Endothelial cell of umbilical vein (primary cell): ENCODE results near the gene INTS1. TPM values are rescaled to one million over a fixed set of nuclear protein-coding genes. Genes with fewer than 3 reads are reported as not detected.

Experiments used
- BruUV-seq: library from RNA; stranded (reverse); fragments of 400-500 nt; replicated peaks from 2 replicates; lab custom pipeline; 2021; lab: Mats Ljungman, UMichigan
- CTCF ChIA-PET: fragments of 300-600, 350-600 bp; sonication (Branson Sonifier 250); formaldehyde crosslinking; loops from one replicate; lab custom pipeline; 2021; ENCODE audit warnings: antibody characterized with exemption, inconsistent platforms; lab: Charles Lee
- POLR2A ChIA-PET: fragments of 300-600, 350-600 bp; sonication (Branson Sonifier 250); formaldehyde crosslinking; loops from one replicate; lab custom pipeline; 2021; ENCODE audit warnings: antibody characterized with exemption, inconsistent platforms; lab: Charles Lee
- DNase-seq: peaks from one replicate; pipeline ENCODE4 v3.0.0-alpha.2; 2011; ENCODE audit warnings: low read depth, low spot score
- FAIRE-seq: peaks from 2 replicates; lab custom pipeline; 2011; peaks lifted over from hg19 to GRCh38; lab: Jason Lieb, UNC
- H2AFZ ChIP-seq: 2 replicates; pipeline ENCODE4 v1.6.0; 2012; ENCODE audit warnings: low read depth, low read length, control low read depth, inconsistent platforms
- H3K27ac ChIP-seq: 2 replicates; pipeline ENCODE4 v1.5.1; 2011; ENCODE audit warnings: low read depth, mild to moderate bottlenecking, control low read depth, low read length, moderate library complexity; ENCODE audit not compliant: insufficient read depth
- H3K27me3 ChIP-seq, 2 experiments: 2 replicates each; pipeline versions ENCODE4 v1.6.0 to v1.6.1; 2011; ENCODE audit warnings: low read length in 2 of 2, mixed read lengths in 1 of 2; ENCODE audit not compliant: control insufficient read depth in 2 of 2, insufficient read depth in 2 of 2
- H3K36me3 ChIP-seq, 2 experiments: 2 replicates in 1 of 2; 3 replicates in 1 of 2; pipeline ENCODE4 v1.5.1; 2011; ENCODE audit warnings: low read length in 2 of 2, mild to moderate bottlenecking in 1 of 2, moderate library complexity in 1 of 2; ENCODE audit not compliant: control insufficient read depth in 2 of 2, insufficient read depth in 2 of 2; ENCODE audit errors: extremely low read depth in 1 of 2
- H3K4me1 ChIP-seq: 3 replicates; pipeline ENCODE4 v1.5.1; 2011; ENCODE audit warnings: mild to moderate bottlenecking, low read length; ENCODE audit not compliant: control insufficient read depth, insufficient read depth; ENCODE audit errors: extremely low read depth
- H3K4me2 ChIP-seq: 2 replicates; pipeline ENCODE4 v1.6.1; 2011; ENCODE audit warnings: low read length, control low read depth, mixed read lengths; ENCODE audit not compliant: insufficient read depth
- H3K4me3 ChIP-seq, 3 experiments: fragments of 200-600 bp in 1 of 3; sonication (generic), shearing (Covaris generic) in 1 of 3; replicated peaks in 1 of 3; 2 replicates each; pipeline ENCODE4 v1.5.1; 2011 to 2016; ENCODE audit warnings: control low read depth in 3 of 3, low read length in 3 of 3, mild to moderate bottlenecking in 2 of 3, inconsistent platforms in 1 of 3, low read depth in 1 of 3, moderate library complexity in 1 of 3; ENCODE audit not compliant: insufficient read depth in 1 of 3
- H3K79me2 ChIP-seq: 2 replicates; pipeline ENCODE4 v1.6.0; 2012; ENCODE audit warnings: low read length, inconsistent platforms; ENCODE audit not compliant: control insufficient read depth, insufficient read depth
- H3K9ac ChIP-seq: replicated peaks from 2 replicates; pipeline ENCODE3; 2011; ENCODE audit warnings: low read length, control low read depth; ENCODE audit not compliant: insufficient read depth; ENCODE audit errors: extremely low read depth
- H3K9me1 ChIP-seq: replicated peaks from 3 replicates; pipeline ENCODE4 v1.6.0; 2011; ENCODE audit warnings: mild to moderate bottlenecking, low read length; ENCODE audit not compliant: control insufficient read depth, insufficient read depth; ENCODE audit errors: extremely low read depth
- H3K9me3 ChIP-seq: replicated peaks from 2 replicates; pipeline ENCODE4 v1.5.1; 2012; ENCODE audit warnings: low read length, inconsistent platforms; ENCODE audit not compliant: control insufficient read depth, insufficient read depth
- H4K20me1 ChIP-seq: replicated peaks from 2 replicates; pipeline ENCODE3; 2011; ENCODE audit warnings: mild to moderate bottlenecking, low read length; ENCODE audit not compliant: control insufficient read depth, insufficient read depth; ENCODE audit errors: extremely low read depth
- EZH2 ChIP-seq: IDR thresholded peaks from 2 replicates; pipeline ENCODE4 v1.6.1; 2012; ENCODE audit warnings: borderline replicate concordance, low read depth, mild to moderate bottlenecking, moderate library complexity, low read length, inconsistent platforms; ENCODE audit not compliant: severe bottlenecking
- FOS ChIP-seq: IDR thresholded peaks from 2 replicates; pipeline ENCODE4 v1.6.1; 2011; ENCODE audit warnings: mild to moderate bottlenecking, low read length, moderate library complexity, borderline replicate concordance; ENCODE audit not compliant: insufficient read depth
- GATA2 ChIP-seq: IDR thresholded peaks from 2 replicates; pipeline ENCODE4 v1.7.0; 2011; ENCODE audit warnings: low read depth, mild to moderate bottlenecking, moderate library complexity, mixed read lengths, low read length; ENCODE audit not compliant: insufficient read length, insufficient read depth
- JUN ChIP-seq: IDR thresholded peaks from 2 replicates; pipeline ENCODE4 v1.6.1; 2011; ENCODE audit warnings: borderline replicate concordance, low read depth; ENCODE audit not compliant: insufficient read length, insufficient read depth
- MAX ChIP-seq: IDR thresholded peaks from 2 replicates; pipeline ENCODE4 v1.6.1; 2011; ENCODE audit not compliant: insufficient read depth, insufficient read length
- MYC ChIP-seq: IDR thresholded peaks from one replicate; pipeline ENCODE4 v1.6.1; 2011; ENCODE audit warnings: mild to moderate bottlenecking, low read depth, low read length
- POLR2A ChIP-seq: IDR thresholded peaks from 2 replicates; pipeline ENCODE4 v1.6.1; 2012; ENCODE audit warnings: low read depth, mild to moderate bottlenecking, control low read depth, low read length
- POLR2AphosphoS5 ChIP-seq: IDR thresholded peaks from 2 replicates; pipeline ENCODE4 v1.6.1; 2012; ENCODE audit warnings: low read depth, mild to moderate bottlenecking, control low read depth, low read length, moderate library complexity; ENCODE audit not compliant: insufficient read depth
- dilution Hi-C: fragments of 300-500 bp; cut with MboI; formaldehyde crosslinking; loops from one replicate; pipeline ENCODE4 v1.15.0; 2019; ENCODE audit warnings: low sequenced_read_pairs; ENCODE audit not compliant: extremely low pct_ligation_motif_present
- intact Hi-C: fragments of 100-400 bp; cut with micrococcal nuclease; formaldehyde crosslinking; loops from one replicate; pipeline ENCODE4 v1.10.0; 2022
- polyA plus RNA-seq, 4 experiments: library from polyadenylated mRNA; depleted of rRNA in 3 of 4; stranded (reverse) in 3 of 4; unstranded in 1 of 4; fragments of >200 nt; gene quantifications; 2 replicates each; pipeline versions ENCODE4 v1.2.1 to v1.2.3, GENCODE V29; 2011 to 2012; ENCODE audit warnings: missing spikeins in 1 of 4
- total RNA-seq: library from RNA; stranded (reverse); gene quantifications from 2 replicates; pipeline ENCODE4 v1.2.3, GENCODE V29; 2021
- TF ChIP-seq, protein P1 (sequence below), 2 donors: IDR thresholded peaks; 1 replicate in 1 of 2; 2 replicates in 1 of 2; pipeline ENCODE4 v1.5.1; 2011; ENCODE audit warnings: low read length in 2 of 2, mild to moderate bottlenecking in 2 of 2, moderate library complexity in 2 of 2, control low read depth in 1 of 2, inconsistent platforms in 1 of 2, low read depth in 1 of 2; ENCODE audit not compliant: insufficient read depth in 1 of 2; ENCODE audit errors: extremely low read depth in 1 of 2

The INTS1 gene
- total and polyA plus RNA-seq, 2 donors (not counting 3 experiments of a cell fraction or from before 2014, with no cell fraction given) = 57.8 to 116 TPM

GRCh38 chr7:1421020-1421790 lies 83.0 kb downstream of the INTS1 start:
- H3K9ac ChIP-seq = no peak overlapping the region
- dilution Hi-C loops (no loop called here), intact Hi-C loops (no loop called here)
- BruUV-seq = no TSS peak
- DNase-seq (no peak), FAIRE-seq (no peak)
- ChIA-PET POLR2A (no interaction called here), CTCF (interaction anchor here (0.6 kb wide), 2 partner anchors 53 to 228 kb away, joined by 3 read pairs; no protein-coding TSS in a partner anchor)
- no peak overlapping the region for H3K4me2 ChIP-seq
- no peak overlapping the region for H2AFZ ChIP-seq
- no peaks in the 10 kb centered on the region for H3K4me1 ChIP-seq
- no peaks in the 10 kb centered on the region for H3K9me3 ChIP-seq
- H3K9me1 ChIP-seq = no peaks in the 10 kb centered on the region
- H3K36me3 ChIP-seq = no peaks in the 10 kb centered on the region
- peaks cover 6% of the 10 kb centered on the region in 2 experiments for H3K27me3 ChIP-seq
- no peak overlapping the region for H3K27ac ChIP-seq
- TF ChIP-seq EZH2 (no peak), FOS (no peak), POLR2A (no peak), MYC (no peak), MAX (no peak), POLR2AphosphoS5 (no peak), JUN (no peak), GATA2 (no peak)
- TF ChIP-seq, protein P1, sequence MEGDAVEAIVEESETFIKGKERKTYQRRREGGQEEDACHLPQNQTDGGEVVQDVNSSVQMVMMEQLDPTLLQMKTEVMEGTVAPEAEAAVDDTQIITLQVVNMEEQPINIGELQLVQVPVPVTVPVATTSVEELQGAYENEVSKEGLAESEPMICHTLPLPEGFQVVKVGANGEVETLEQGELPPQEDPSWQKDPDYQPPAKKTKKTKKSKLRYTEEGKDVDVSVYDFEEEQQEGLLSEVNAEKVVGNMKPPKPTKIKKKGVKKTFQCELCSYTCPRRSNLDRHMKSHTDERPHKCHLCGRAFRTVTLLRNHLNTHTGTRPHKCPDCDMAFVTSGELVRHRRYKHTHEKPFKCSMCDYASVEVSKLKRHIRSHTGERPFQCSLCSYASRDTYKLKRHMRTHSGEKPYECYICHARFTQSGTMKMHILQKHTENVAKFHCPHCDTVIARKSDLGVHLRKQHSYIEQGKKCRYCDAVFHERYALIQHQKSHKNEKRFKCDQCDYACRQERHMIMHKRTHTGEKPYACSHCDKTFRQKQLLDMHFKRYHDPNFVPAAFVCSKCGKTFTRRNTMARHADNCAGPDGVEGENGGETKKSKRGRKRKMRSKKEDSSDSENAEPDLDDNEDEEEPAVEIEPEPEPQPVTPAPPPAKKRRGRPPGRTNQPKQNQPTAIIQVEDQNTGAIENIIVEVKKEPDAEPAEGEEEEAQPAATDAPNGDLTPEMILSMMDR (IDR thresholded peaks at IDR 0.05; ENCODE audit: extremely low read depth in 1 of 2, insufficient read depth in 1 of 2, low read depth in 1 of 2, low read length in 2 of 2) = no peak
- no peaks in the 10 kb centered on the region for H3K79me2 ChIP-seq
- no peaks in the 10 kb centered on the region for H4K20me1 ChIP-seq
- H3K4me3 ChIP-seq = no peak overlapping the region

Other genes with a start within 250 kb of the INTS1 start
- gene MICALL2, start 44.9 kb downstream of the INTS1 start, total RNA-seq = 46.3 and 58.7 TPM in 2 replicates
- 29.8 and 37.3 TPM in 2 replicates for gene MICALL2, start 44.9 kb downstream of the INTS1 start, polyA plus RNA-seq
- 39.4 and 66.9 TPM in 2 replicates for gene MAFK, start 26.3 kb upstream of the INTS1 start, total RNA-seq
- 22.2 and 23.3 TPM in 2 replicates for gene MAFK, start 26.3 kb upstream of the INTS1 start, polyA plus RNA-seq
- gene TMEM184A, start 51.8 kb upstream of the INTS1 start, total RNA-seq = not detected in 2 replicates
- 0.41 and 0.48 TPM in 2 replicates for gene TMEM184A, start 51.8 kb upstream of the INTS1 start, polyA plus RNA-seq
- gene PSMG3, start 65.6 kb upstream of the INTS1 start, total RNA-seq = 25.5 and 28.4 TPM in 2 replicates
- gene PSMG3, start 65.6 kb upstream of the INTS1 start, polyA plus RNA-seq = 40.4 and 49.7 TPM in 2 replicates
- 0.85 and 1.0 TPM in 2 replicates for gene ELFN1, start 165.9 kb upstream of the INTS1 start, total RNA-seq
- 0.37 and 0.46 TPM in 2 replicates for gene ELFN1, start 165.9 kb upstream of the INTS1 start, polyA plus RNA-seq